PC-9 (cell line): ENCODE data around the gene ODC1.

ENCODE experiments used
- CTCF ChIP-seq: fragments of 200-600 bp; sonication (generic); conservative IDR thresholded peaks from 2 replicates; pipeline ENCODE4 v1.6.1; 2017; ENCODE audit warnings: mixed run types, antibody characterized with exemption, mild to moderate bottlenecking, moderate library complexity
- EZH2 ChIP-seq: fragments of 200-600 bp; sonication (generic); IDR thresholded peaks from 2 replicates; pipeline ENCODE4 v1.8.0; 2017; ENCODE audit warnings: antibody characterized with exemption, low read depth

GRCh38 chr2:10407432-10407831 is 40.7 kb downstream of the ODC1 start:
- TF ChIP-seq CTCF, result no peak
- TF ChIP-seq EZH2, result no peak
